K562 (cell line): Measurements from ENCODE around the gene IFNA2. TPM values are rescaled to one million over a fixed set of nuclear protein-coding genes. Genes with fewer than 3 reads are reported as not detected.

ENCODE experiments used
- ATAC-seq: fragments of 200-7000 bp; cut with Tn5 transposase; 3 replicates; pipeline ENCODE4 v1.9.1; 2020; ENCODE audit warnings: moderate library complexity
- BruUV-seq: library from RNA; stranded (reverse); fragments of 400-500 nt; replicated peaks from 2 replicates; lab custom pipeline; 2021; lab: Mats Ljungman, UMichigan
- CTCF ChIA-PET: fragments of 300-600 bp; formaldehyde crosslinking; extraction: SDS; loops from one replicate; lab custom pipeline; 2021; ENCODE audit warnings: low intra/inter-chr PET ratio; lab: Yijun Ruan, JAX
- POLR2A ChIA-PET: fragments of 300-600, 350-650 bp; sonication (Branson Sonifier 250); formaldehyde crosslinking; extraction: SDS; loops from one replicate; lab custom pipeline; 2021; ENCODE audit warnings: antibody characterized with exemption, inconsistent platforms; lab: Yijun Ruan, JAX
- DNase-seq, 4 experiments: peaks; one replicate each; pipeline versions ENCODE4 v3.0.0 to v3.0.0-alpha.2; 2011 to 2018; ENCODE audit warnings: low spot score in 3 of 4, mixed read lengths in 3 of 4; ENCODE audit errors: extremely low read depth in 1 of 4
- FAIRE-seq: peaks from 2 replicates; lab custom pipeline; 2011; peaks lifted over from hg19 to GRCh38; lab: Jason Lieb, UNC
- H2AFZ ChIP-seq: 2 replicates; pipeline ENCODE4 v1.6.0; 2011; ENCODE audit warnings: low read depth, low read length, control low read depth, inconsistent platforms
- H3K27ac ChIP-seq: fragments of 200-600 bp; 3 replicates; pipeline ENCODE4 v1.8.0; 2011; ENCODE audit warnings: low read depth, mild to moderate bottlenecking, control low read depth, inconsistent platforms, low read length, moderate library complexity, mixed read lengths; ENCODE audit errors: extremely low read depth
- H3K27me3 ChIP-seq, 2 experiments: fragments of 300-600 bp in 1 of 2; 2 replicates in 1 of 2; 3 replicates in 1 of 2; pipeline versions ENCODE4 v1.6.0 to v1.8.0; 2011; ENCODE audit warnings: inconsistent platforms in 2 of 2, low read length in 2 of 2, mild to moderate bottlenecking in 1 of 2, mixed read lengths in 1 of 2, moderate library complexity in 1 of 2; ENCODE audit not compliant: control insufficient read depth in 2 of 2, insufficient read depth in 2 of 2
- H3K36me3 ChIP-seq: fragments of 300-600 bp; 3 replicates; pipeline ENCODE4 v1.8.0; 2011; ENCODE audit warnings: mild to moderate bottlenecking, low read length, inconsistent platforms; ENCODE audit not compliant: control insufficient read depth, insufficient read depth
- H3K4me1 ChIP-seq, 2 experiments: fragments of 200-600 bp in 1 of 2; replicated peaks in 1 of 2; 2 replicates in 1 of 2; 3 replicates in 1 of 2; pipeline versions ENCODE4 v1.5.1 to v1.8.0; 2011; ENCODE audit warnings: inconsistent platforms in 2 of 2, low read length in 2 of 2, mild to moderate bottlenecking in 1 of 2, mixed read lengths in 1 of 2, moderate library complexity in 1 of 2; ENCODE audit not compliant: control insufficient read depth in 2 of 2, insufficient read depth in 2 of 2
- H3K4me2 ChIP-seq: 2 replicates; pipeline ENCODE4 v1.6.1; 2011; ENCODE audit warnings: low read length, control low read depth, inconsistent platforms, mixed read lengths; ENCODE audit not compliant: insufficient read depth
- H3K4me3 ChIP-seq: fragments of 200-600 bp; sonication (generic), shearing (Covaris generic); 2 replicates; pipeline ENCODE4 v1.5.1; 2016; ENCODE audit warnings: control low read depth, inconsistent platforms
- H3K79me2 ChIP-seq: fragments of 200-600 bp; 3 replicates; pipeline ENCODE4 v1.8.0; 2011; ENCODE audit warnings: low read length, inconsistent platforms; ENCODE audit not compliant: control insufficient read depth, insufficient read depth
- H3K9ac ChIP-seq, 2 experiments: 2 replicates each; pipeline versions ENCODE4 v1.6.0 to v1.6.1; 2011; ENCODE audit warnings: low read depth in 2 of 2, low read length in 2 of 2, control low read depth in 1 of 2, inconsistent platforms in 1 of 2, mild to moderate bottlenecking in 1 of 2, mixed read lengths in 1 of 2; ENCODE audit not compliant: insufficient read depth in 1 of 2
- H3K9me1 ChIP-seq: one replicate; pipeline ENCODE4 v1.6.0; 2011; ENCODE audit warnings: inconsistent platforms, mild to moderate bottlenecking, low read length, moderate library complexity; ENCODE audit not compliant: control insufficient read depth, insufficient read depth
- H3K9me3 ChIP-seq: replicated peaks from 2 replicates; pipeline ENCODE4 v1.5.1; 2011; ENCODE audit warnings: low read depth, low read length, inconsistent platforms; ENCODE audit not compliant: control insufficient read depth, insufficient read depth
- H4K20me1 ChIP-seq: replicated peaks from 2 replicates; pipeline ENCODE4 v1.6.1; 2011; ENCODE audit warnings: low read length, inconsistent platforms, mixed read lengths; ENCODE audit not compliant: control insufficient read depth, insufficient read depth
- CEBPB ChIP-seq: fragments of 450-650 bp; IDR thresholded peaks from 2 replicates; pipeline ENCODE4 v1.6.1; 2016; ENCODE audit warnings: missing genetic modification characterization, missing compliant biosample characterization
- CEBPG ChIP-seq, 3 experiments: fragments of 200-800 bp in 1 of 3; sonication (Bioruptor generic) in 1 of 3; sonication (generic) in 1 of 3; formaldehyde crosslinking in 1 of 3; IDR thresholded peaks in 2 of 3; conservative IDR thresholded peaks in 1 of 3; 2 replicates each; pipeline versions ENCODE4 v1.6.1 to v1.8.0; 2016 to 2022; ENCODE audit warnings: missing compliant biosample characterization in 2 of 3, missing genetic modification characterization in 2 of 3, mild to moderate bottlenecking in 1 of 3, missing genetic modification reagents in 1 of 3
- CHD1 ChIP-seq: fragments of 200-600 bp; sonication (generic); IDR thresholded peaks from one replicate; pipeline ENCODE4 v1.6.1; 2012; ENCODE audit warnings: mild to moderate bottlenecking, moderate library complexity, low read length, inconsistent platforms
- GTF2A2 ChIP-seq: IDR thresholded peaks from 2 replicates; pipeline ENCODE4 v1.6.1; 2016; ENCODE audit warnings: mild to moderate bottlenecking, missing genetic modification characterization, missing compliant biosample characterization
- ILF3 ChIP-seq: fragments of 450-650 bp; IDR thresholded peaks from 2 replicates; pipeline ENCODE4 v1.6.1; 2018; ENCODE audit warnings: antibody characterized with exemption, mild to moderate bottlenecking, moderate library complexity, borderline replicate concordance
- NFRKB ChIP-seq: fragments of 450-650 bp; IDR thresholded peaks from 2 replicates; pipeline ENCODE4 v1.6.1; 2016; ENCODE audit warnings: low read depth
- RBM22 ChIP-seq: fragments of 200-400 bp; formaldehyde crosslinking; IDR thresholded peaks from 2 replicates; pipeline ENCODE4 v1.6.1; 2018; ENCODE audit warnings: low read length, low read depth; ENCODE audit not compliant: poor library complexity, severe bottlenecking
- THRA ChIP-seq: fragments of 450-650 bp; IDR thresholded peaks from 2 replicates; pipeline ENCODE4 v1.6.1; 2017; ENCODE audit warnings: mild to moderate bottlenecking, moderate library complexity
- WGBS: fragments of 100-300 bp; shearing (Covaris generic); methylation state at CpG from one replicate; pipeline ENCODE4 v1.1.6; 2016; ENCODE audit warnings: low coverage, mixed read lengths; ENCODE audit not compliant: insufficient coverage; ENCODE audit errors: missing lambda C conversion rate; 5-methylcytosine and 5-hydroxymethylcytosine counted together
- in situ Hi-C: fragments of 300-500 bp; cut with MboI; formaldehyde crosslinking; loops from 4 replicates; pipeline ENCODE4 v1.15.0; 2018; ENCODE audit warnings: inconsistent platforms, mixed read lengths
- intact Hi-C: fragments of 100-400 bp; cut with micrococcal nuclease; formaldehyde crosslinking; loops from 2 replicates; pipeline ENCODE4 v1.14.2; 2022
- polyA plus RNA-seq, 8 experiments: library from polyadenylated mRNA; depleted of rRNA in 4 of 8; stranded (reverse) in 5 of 8; unstranded in 3 of 8; fragments of >200 nt; fragmentation: Nextera tagmentation in 2 of 8; fragmentation: Illumina TruSeq in 1 of 8; extraction: Ambion mirVana in 2 of 8; extraction: Trizol in 1 of 8; gene quantifications; 2 replicates each; pipeline versions ENCODE4 v1.2.1 to v1.2.3, GENCODE V29; 2011 to 2014; ENCODE audit warnings: inconsistent platforms in 1 of 8, missing spikeins in 1 of 8
- total RNA-seq, 7 experiments: library from RNA; depleted of rRNA in 6 of 7; stranded (reverse); fragments of >200 nt in 6 of 7; fragmentation: Illumina TruSeq in 2 of 7; extraction: Trizol in 2 of 7; gene quantifications; 2 replicates each; pipeline versions ENCODE4 v1.2.1 to v1.2.3, GENCODE V29; 2011 to 2021; ENCODE audit warnings: low replicate concordance in 1 of 7

IFNA2 gene
- total and polyA plus RNA-seq, 9 of the 15 experiments (the other 6 are each of a cell fraction or from before 2014, with no cell fraction given), result not detected

GRCh38 chr9:21402386-21403251 is 17.4 kb upstream of the IFNA2 start:
- intact Hi-C loops, result no loop called here
- TF ChIP-seq NFRKB (no peak), RBM22 (no peak)
- no peak overlapping the region for H3K27ac ChIP-seq
- no peaks in the 10 kb centered on the region for H3K9me1 ChIP-seq
- no peak overlapping the region for H3K9ac ChIP-seq
- no TSS peak for BruUV-seq
- no peak overlapping the region for H3K4me3 ChIP-seq
- DNase-seq (no peak), ATAC-seq (no peak), FAIRE-seq (no peak)
- no peaks in the 10 kb centered on the region for H3K9me3 ChIP-seq
- H3K79me2 ChIP-seq, result no peaks in the 10 kb centered on the region
- ChIA-PET POLR2A (no interaction called here), CTCF (no interaction called here)
- no CpG with 5 or more reads among the region's 53 CpGs for WGBS
- H2AFZ ChIP-seq, result no peak overlapping the region
- in situ Hi-C loops, result no loop called here
- H3K27me3 ChIP-seq, result no peaks in the 10 kb centered on the region
- no peaks in the 10 kb centered on the region for H3K4me1 ChIP-seq
- H4K20me1 ChIP-seq, result no peaks in the 10 kb centered on the region
- H3K36me3 ChIP-seq, result no peaks in the 10 kb centered on the region
- no peak overlapping the region for H3K4me2 ChIP-seq

GRCh38 chr9:21399956-21400355 is 14.8 kb upstream of the IFNA2 start:
- Histone ChIP-seq H3K4me3 (no peak overlapping the region), H3K9me1 (no peaks in the 10 kb centered on the region), H3K9ac (no peak overlapping the region), H3K27me3 (no peaks in the 10 kb centered on the region), H3K27ac (no peak overlapping the region)
- no CpG with 5 or more reads among the region's 3 CpGs for WGBS
- in situ Hi-C loops, result no loop called here
- BruUV-seq, result no TSS peak
- no peak for ATAC-seq
- intact Hi-C loops, result no loop called here
- POLR2A ChIA-PET, result no interaction called here
- TF ChIP-seq THRA (no peak), CEBPG (CRISPR knock-in tag; IDR thresholded peaks at IDR 0.05) (no peak), CEBPG (tag; conservative IDR thresholded peaks at IDR 0.05 in 1 of 2, IDR thresholded peaks at IDR 0.05 in 1 of 2) (no peak), CEBPB (tag) (no peak), ILF3 (no peak), GTF2A2 (tag) (no peak), CHD1 (no peak)
- TF ChIP-seq, all 486 proteins: peak for 0
- DNase-seq (no peak), FAIRE-seq (no peak)
- H2AFZ ChIP-seq, result no peak overlapping the region
- no peaks in the 10 kb centered on the region for H3K79me2 ChIP-seq
- H3K4me2 ChIP-seq, result no peak overlapping the region
- no peaks in the 10 kb centered on the region for H4K20me1 ChIP-seq
- no peaks in the 10 kb centered on the region for H3K4me1 ChIP-seq
- no peaks in the 10 kb centered on the region for H3K36me3 ChIP-seq
- CTCF ChIA-PET, result no interaction called here
- no peaks in the 10 kb centered on the region for H3K9me3 ChIP-seq
